DMS53 treated with DMSO at 0.1 percent for 48 hours (cell line): ENCODE data around the gene DIPK1B.

Experiments
- DNase-seq: peaks from one replicate; lab custom pipeline; 2025; ENCODE audit not compliant: unreplicated experiment; lab: John Stamatoyannopoulos, UW

DIPK1B gene

DNA sequence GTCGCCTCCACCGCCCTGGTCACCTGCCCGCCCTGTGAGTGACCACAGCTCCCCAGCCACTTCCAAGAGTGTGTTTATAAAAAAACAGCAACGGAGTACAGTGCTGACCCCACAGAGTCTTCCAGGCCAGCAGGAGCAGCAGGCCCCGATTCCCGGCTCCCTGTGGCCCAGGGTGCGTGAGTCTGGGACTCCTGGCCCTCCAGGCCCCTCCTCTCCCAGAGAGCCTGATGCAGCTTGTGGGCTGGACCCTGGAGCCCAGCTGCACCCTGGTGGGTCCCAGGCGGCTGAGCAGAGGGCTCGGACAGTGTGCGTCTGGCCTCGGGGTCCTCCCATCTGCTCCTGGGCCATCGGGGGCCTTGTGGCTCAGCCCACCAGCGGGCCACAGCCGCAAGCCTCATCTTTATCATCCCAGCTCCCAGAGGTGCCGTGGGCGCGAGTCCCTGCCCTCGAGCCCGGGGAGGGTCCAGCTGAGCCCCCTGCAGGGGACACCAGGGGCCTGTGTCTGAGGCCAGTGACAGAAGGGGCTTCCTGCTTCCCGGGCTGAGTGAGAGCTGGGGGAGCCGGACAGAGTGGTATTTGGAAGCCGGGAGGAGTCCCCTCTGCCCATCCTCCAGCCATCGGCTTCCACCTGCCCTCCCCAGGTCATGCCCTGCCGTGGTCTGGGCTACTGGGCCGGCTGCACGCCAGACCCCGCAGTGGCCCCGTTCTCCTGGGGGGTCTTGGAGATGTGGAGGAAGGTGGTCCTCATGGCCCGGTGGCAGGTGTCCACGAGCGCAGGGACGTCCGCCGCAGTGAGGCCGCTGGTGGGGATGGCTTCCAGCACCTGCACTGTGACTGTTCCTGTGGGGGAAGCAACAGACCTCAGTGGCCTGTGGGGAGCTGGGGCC, 39.0 kb upstream of the DIPK1B start:
- no peak for DNase-seq

DNA sequence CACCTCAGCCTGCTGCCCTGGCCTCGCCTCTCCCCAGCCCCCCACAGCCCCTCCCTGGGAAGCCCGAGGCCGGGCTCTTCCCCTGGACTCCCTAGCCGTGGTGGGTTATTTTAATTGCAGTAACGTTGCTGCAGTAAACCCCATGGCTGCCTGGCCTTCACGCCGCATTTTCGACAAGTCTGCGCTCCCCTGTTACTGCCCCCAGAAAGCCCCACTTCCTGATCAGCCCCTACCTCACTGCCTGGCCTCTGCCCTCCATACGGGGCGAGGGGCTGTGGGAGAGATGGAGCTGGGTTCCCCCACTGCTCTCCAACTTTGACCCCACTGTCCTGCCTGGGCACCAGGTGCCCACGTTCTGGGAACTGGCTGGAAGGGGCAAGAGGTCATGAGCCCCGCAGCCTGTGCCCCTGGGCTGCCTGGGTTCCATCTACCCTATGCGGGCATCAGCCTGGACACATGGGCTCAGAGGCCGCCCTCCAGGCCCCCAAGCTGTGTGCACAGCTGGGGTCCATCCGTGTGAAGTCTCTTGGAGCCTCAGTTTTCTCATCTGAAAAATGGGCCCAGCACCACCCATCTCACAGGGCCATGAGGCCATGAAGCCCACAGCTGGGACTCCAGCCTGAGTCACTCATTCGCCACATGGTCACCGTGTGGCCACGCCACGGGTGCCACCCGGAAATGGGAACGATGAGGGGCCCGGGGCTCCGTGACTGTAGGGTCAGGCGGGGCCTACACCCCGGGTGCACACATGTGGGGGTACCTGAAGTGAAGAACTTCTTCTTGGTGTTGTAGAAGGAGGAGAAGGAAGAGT, 38.2 kb upstream of the DIPK1B start:
- no peak for DNase-seq

DNA sequence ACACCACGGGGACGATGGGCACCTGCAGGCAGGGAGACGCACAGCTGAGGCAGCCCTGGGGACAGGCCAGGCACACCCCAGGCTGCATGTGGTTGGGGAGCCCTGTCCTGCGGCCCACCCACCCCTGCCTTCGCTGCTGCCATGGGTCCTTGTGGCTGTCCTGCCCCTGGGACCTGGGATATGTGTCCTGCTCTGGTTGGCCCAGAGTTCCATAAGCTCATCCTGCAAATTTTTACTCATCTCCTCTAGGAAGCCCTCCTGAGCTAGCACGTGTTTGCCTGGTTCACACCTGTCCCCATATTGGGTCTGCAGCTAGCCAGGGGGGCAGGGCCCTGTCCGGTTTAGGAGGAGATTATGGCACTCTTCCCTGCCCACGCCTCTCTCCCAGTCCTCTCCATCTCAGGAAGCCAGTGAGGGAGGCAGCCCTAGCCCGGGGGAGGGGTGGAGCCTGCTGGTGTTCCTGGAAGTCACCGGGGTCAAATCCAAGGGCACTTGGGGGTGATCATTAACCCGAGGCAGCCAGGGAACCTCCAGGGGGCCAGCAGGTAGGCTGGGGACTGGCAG, 37.5 kb upstream of the DIPK1B start:
- peak; percentile 94 for DNase-seq

GRCh38 chr9:136675477-136676296, 36.7 kb upstream of the DIPK1B start:
- peak; percentile 70 for DNase-seq

- no peak for DNase-seq
Measured at GRCh38 chr9:136676297-136676794, 36.0 kb upstream of the DIPK1B start.

GRCh38 chr9:136676920-136677686, 35.3 kb upstream of the DIPK1B start:
- no peak for DNase-seq

- no peak for DNase-seq
Measured at GRCh38 chr9:136678034-136678433, 34.3 kb upstream of the DIPK1B start.

GRCh38 chr9:136678624-136679023, 33.7 kb upstream of the DIPK1B start:
- DNase-seq = no peak

- DNase-seq = no peak
Measured at GRCh38 chr9:136679431-136679941, 32.9 kb upstream of the DIPK1B start.

DNA sequence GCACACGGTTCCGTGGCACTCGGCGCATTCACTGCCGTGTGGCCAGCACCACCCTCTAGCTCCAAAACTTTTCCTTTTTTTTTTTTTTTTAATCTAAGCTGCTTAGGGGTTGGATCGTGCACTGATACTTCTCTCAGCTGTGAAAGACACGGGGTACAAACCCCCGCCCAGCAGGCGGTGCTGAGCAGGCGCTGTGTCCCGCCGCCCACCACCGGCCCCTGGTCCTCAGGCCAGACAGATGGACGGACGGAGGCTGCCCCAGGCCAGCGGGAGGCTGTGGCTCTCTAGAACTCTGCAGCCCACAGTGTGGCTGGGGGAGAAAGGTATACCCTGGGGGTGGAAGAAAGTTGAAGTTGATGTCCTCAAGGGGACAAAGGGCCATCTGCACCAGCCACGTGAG, 31.3 kb upstream of the DIPK1B start:
- no peak for DNase-seq

GRCh38 chr9:136681945-136682699, 30.2 kb upstream of the DIPK1B start:
- no peak for DNase-seq

- DNase-seq = no peak
Measured at GRCh38 chr9:136682710-136683109, 29.7 kb upstream of the DIPK1B start.

GRCh38 chr9:136683173-136683745, 29.1 kb upstream of the DIPK1B start:
- no peak for DNase-seq

DNA sequence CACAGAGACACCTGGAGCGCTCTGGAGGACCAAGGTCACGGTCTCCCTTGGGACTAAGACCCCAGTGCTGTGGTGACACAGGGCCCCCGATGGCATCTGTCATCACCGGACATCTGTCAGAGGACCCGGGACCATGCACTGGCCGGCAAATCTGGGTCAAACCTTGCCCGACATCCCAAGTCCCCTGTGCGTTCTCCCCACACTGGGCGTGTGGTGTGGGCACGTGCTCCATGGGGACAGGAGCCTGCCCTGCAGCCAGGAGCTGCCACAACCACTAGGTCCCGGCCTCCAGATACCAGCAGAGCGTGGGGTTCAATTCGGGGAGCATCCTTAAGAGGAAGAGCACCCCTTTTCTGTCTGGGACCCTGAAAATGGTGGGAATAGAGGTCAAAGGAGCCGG, 28.6 kb upstream of the DIPK1B start:
- DNase-seq = no peak

- DNase-seq = no peak
Measured at GRCh38 chr9:136684339-136684738, 28.0 kb upstream of the DIPK1B start.

GRCh38 chr9:136684799-136685198, 27.6 kb upstream of the DIPK1B start:
- DNase-seq = no peak

DNA sequence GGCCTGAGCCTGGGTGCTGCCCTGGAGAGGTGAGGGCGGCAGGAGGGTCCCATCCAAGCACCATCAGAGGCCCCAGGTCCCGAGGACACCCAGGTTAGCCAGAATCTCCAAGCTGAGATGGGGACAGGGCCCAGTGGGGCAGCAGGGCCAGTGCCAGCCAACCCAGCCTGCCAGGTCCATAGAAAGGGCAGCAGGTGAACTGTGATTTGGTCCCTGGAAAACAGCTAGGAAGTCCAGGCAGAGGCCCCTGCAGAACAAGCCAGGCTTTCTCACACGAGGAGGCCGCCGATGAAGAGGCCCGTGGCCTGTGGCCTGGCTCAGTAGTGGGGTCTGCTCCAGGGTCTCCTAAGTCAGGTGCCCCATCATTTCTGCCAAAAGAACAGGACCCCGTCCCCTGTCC, 27.2 kb upstream of the DIPK1B start:
- DNase-seq = no peak

DNA sequence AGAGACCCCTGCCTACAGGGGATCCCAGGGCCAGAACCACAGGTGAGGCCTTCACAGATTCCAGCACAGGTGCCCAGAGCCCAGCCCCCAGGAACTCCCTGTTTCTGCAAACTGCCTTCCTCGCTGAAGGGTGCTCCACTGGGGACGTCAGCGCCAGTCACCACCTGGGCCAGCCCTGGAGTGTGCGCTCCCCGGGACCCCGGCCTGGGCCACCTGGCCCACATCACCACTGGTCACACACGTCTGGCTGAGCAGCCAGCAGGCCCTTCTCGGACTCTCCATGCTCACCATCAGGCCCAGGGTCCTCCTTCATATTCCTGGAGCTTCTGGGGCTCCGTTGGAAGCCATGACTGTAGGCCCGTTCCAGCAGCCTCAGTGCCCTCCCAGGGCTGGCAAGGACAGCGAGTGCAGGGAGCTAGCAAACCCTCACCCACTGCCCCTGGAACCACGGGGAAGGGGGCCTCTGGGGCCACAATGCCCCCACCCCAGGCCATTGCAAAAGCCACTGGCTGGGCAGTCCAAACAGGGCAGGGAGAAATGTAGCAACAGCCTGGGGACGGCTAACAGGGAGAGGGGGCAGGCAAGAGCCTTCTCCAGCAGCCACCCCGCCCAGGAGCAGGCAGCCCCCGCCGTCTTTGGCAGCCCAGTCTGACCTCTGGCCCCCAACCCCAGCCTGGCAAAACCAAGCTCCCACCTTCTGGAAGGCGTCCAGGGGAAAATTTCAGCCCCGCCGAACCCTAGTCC, 26.4 kb upstream of the DIPK1B start:
- DNase-seq = no peak
